Peyer's patch (tissue), 4 donors: ENCODE data around the gene CRPPA. TPM values are rescaled to one million over a fixed set of nuclear protein-coding genes. Genes with fewer than 3 reads are reported as not detected.
"Not testable (repeated sequence)": the region's sequence is repeated elsewhere in the genome, so short reads cannot be mapped to it uniquely, and the experiment has no call there.

Experiments
- DNase-seq, 3 donors: peaks; one replicate each; pipeline ENCODE4 v3.0.0-alpha.2; 2017 to 2019
- H3K27ac ChIP-seq, 4 donors: fragments of 200-600 bp; sonication (generic); one replicate each; pipeline ENCODE4 v1.5.1; 2016 to 2019
- H3K27me3 ChIP-seq, 2 donors: fragments of 200-600 bp; sonication (generic); one replicate each; pipeline ENCODE4 v1.5.1; 2019
- H3K36me3 ChIP-seq, 3 donors: fragments of 200-600 bp; sonication (generic); one replicate each; pipeline ENCODE4 v1.5.1; 2016 to 2019
- H3K4me1 ChIP-seq, 4 donors: fragments of 200-600 bp; sonication (generic); one replicate each; pipeline ENCODE4 v1.5.1; 2016 to 2019
- H3K4me3 ChIP-seq, 4 donors: fragments of 200-600 bp; sonication (generic); 1 replicate in 3 of 4; 2 replicates in 1 of 4; pipeline ENCODE4 v1.5.1; 2016 to 2019; ENCODE audit warnings: mild to moderate bottlenecking in 1 of 4
- H3K9me3 ChIP-seq, 4 donors: fragments of 200-600 bp; sonication (generic); one replicate each; pipeline ENCODE4 v1.5.1; 2016 to 2019; ENCODE audit warnings: mild to moderate bottlenecking in 1 of 4
- CTCF ChIP-seq, 6 experiments: fragments of 450-650 bp in 4 of 6; fragments of 200-600 bp in 2 of 6; sonication (generic) in 1 of 6; IDR thresholded peaks; one replicate each; pipeline ENCODE4 v1.5.1; 2017 to 2019; ENCODE audit warnings: antibody characterized with exemption in 6 of 6, mild to moderate bottlenecking in 3 of 6, moderate library complexity in 1 of 6
- POLR2A ChIP-seq, 2 donors: fragments of 450-650 bp; IDR thresholded peaks; one replicate each; pipeline ENCODE4 v1.5.1; 2017; ENCODE audit warnings: antibody characterized with exemption in 2 of 2, mild to moderate bottlenecking in 2 of 2, moderate library complexity in 2 of 2
- total RNA-seq, 4 donors: library from RNA; depleted of rRNA; stranded (reverse); fragments of >200 nt; gene quantifications; one replicate each; pipeline ENCODE4 v1.1.0, GENCODE V29; 2016

The CRPPA gene
- total RNA-seq, 4 donors from 2014 or later, result 0.67 to 4.1 (median 1.9) TPM

- Histone ChIP-seq H3K27ac (no peak overlapping the region), H3K4me1 (no peaks in the 10 kb centered on the region), H3K27me3 (no peaks in the 10 kb centered on the region), H3K4me3 (no peak overlapping the region), H3K9me3 (no peaks in the 10 kb centered on the region), H3K36me3 (no peaks in the 10 kb centered on the region)
- no peak for DNase-seq
- TF ChIP-seq POLR2A (IDR thresholded peaks at IDR 0.05) (no peak), CTCF (IDR thresholded peaks at IDR 0.05) (no peak)
Measured at GRCh38 chr7:16460789-16461493, 39.6 kb upstream of the CRPPA start.

- not testable (repeated sequence) for H3K27me3 ChIP-seq, DNase-seq, H3K4me1 ChIP-seq, H3K27ac ChIP-seq, H3K4me3 ChIP-seq, H3K36me3 ChIP-seq, H3K9me3 ChIP-seq
Measured at GRCh38 chr7:16456303-16456702, 35.0 kb upstream of the CRPPA start.

- Histone ChIP-seq H3K36me3 (no peaks in the 10 kb centered on the region), H3K27ac (no peak overlapping the region), H3K4me3 (no peak overlapping the region), H3K27me3 (no peaks in the 10 kb centered on the region), H3K4me1 (no peaks in the 10 kb centered on the region), H3K9me3 (no peaks in the 10 kb centered on the region)
- no peak for TF ChIP-seq CTCF (IDR thresholded peaks at IDR 0.05)
- no peak for TF ChIP-seq POLR2A (IDR thresholded peaks at IDR 0.05)
- no peak for DNase-seq
Measured at GRCh38 chr7:16455591-16455990, 34.3 kb upstream of the CRPPA start.

GRCh38 chr7:16450366-16450765 is 29.0 kb upstream of the CRPPA start:
- Histone ChIP-seq H3K27ac (no peak overlapping the region), H3K9me3 (no peaks in the 10 kb centered on the region), H3K4me1 (no peaks in the 10 kb centered on the region), H3K36me3 (no peaks in the 10 kb centered on the region), H3K27me3 (no peaks in the 10 kb centered on the region), H3K4me3 (no peak overlapping the region)
- TF ChIP-seq POLR2A (IDR thresholded peaks at IDR 0.05), result no peak
- no peak for TF ChIP-seq CTCF (IDR thresholded peaks at IDR 0.05)
- no peak for DNase-seq

- Histone ChIP-seq H3K27ac (no peak overlapping the region), H3K27me3 (no peaks in the 10 kb centered on the region), H3K4me3 (no peak overlapping the region), H3K4me1 (no peaks in the 10 kb centered on the region), H3K36me3 (no peaks in the 10 kb centered on the region), H3K9me3 (no peaks in the 10 kb centered on the region)
- no peak for TF ChIP-seq CTCF (IDR thresholded peaks at IDR 0.05)
- TF ChIP-seq POLR2A (IDR thresholded peaks at IDR 0.05), result no peak
- no peak for DNase-seq
Measured at GRCh38 chr7:16447876-16448275, 26.5 kb upstream of the CRPPA start.

- no peaks in the 10 kb centered on the region for H3K27me3 ChIP-seq
- H3K36me3 ChIP-seq, result no peaks in the 10 kb centered on the region
- no peak for DNase-seq
- no peaks in the 10 kb centered on the region for H3K9me3 ChIP-seq
- no peak overlapping the region for H3K4me3 ChIP-seq
- no peaks in the 10 kb centered on the region for H3K4me1 ChIP-seq
- no peak overlapping the region for H3K27ac ChIP-seq
- no peak for TF ChIP-seq CTCF (IDR thresholded peaks at IDR 0.05)
Measured at GRCh38 chr7:16446508-16446907, 25.2 kb upstream of the CRPPA start.

- DNase-seq, H3K9me3 ChIP-seq, H3K27ac ChIP-seq: not testable (repeated sequence)
Measured at GRCh38 chr7:16443871-16444270, 22.5 kb upstream of the CRPPA start.

More at GRCh38 chr7:16443871-16444270, 22.5 kb upstream of the CRPPA start:
- not testable (repeated sequence) for H3K36me3 ChIP-seq, H3K27me3 ChIP-seq, H3K4me1 ChIP-seq, H3K4me3 ChIP-seq
